T-cell (primary cell): ENCODE data around the gene NOVA1. TPM values are rescaled to one million over a fixed set of nuclear protein-coding genes. Genes with fewer than 3 reads are reported as not detected.

ENCODE experiments used
- ATAC-seq, 4 experiments: fragments of 200-7000 bp in 3 of 4; fragments of 150-1000 bp in 1 of 4; cut with Tn5 transposase; replicated peaks in 1 of 4; 1 replicate in 3 of 4; 2 replicates in 1 of 4; pipeline ENCODE4 v1.10.0; 2021; ENCODE audit warnings: moderate library complexity in 3 of 4, mild to moderate bottlenecking in 2 of 4, moderate number of reproducible peaks in 1 of 4
- CTCF ChIA-PET, 2 donors: fragments of 300-600 bp; sonication (Branson Sonifier 250); formaldehyde crosslinking; loops; one replicate each; lab custom pipeline; 2022; ENCODE audit warnings: antibody characterized with exemption in 2 of 2; lab: Charles Lee
- POLR2A ChIA-PET, 2 donors: fragments of 300-600 bp; sonication (Branson Sonifier 250); formaldehyde crosslinking; loops; one replicate each; lab custom pipeline; 2022; ENCODE audit warnings: antibody characterized with exemption in 2 of 2; lab: Charles Lee
- DNase-seq, 35 experiments: peaks; one replicate each; pipeline versions ENCODE4 v3.0.0 to v3.0.0-alpha.2; 2013 to 2023
- H3K27ac ChIP-seq: one replicate; pipeline ENCODE4 v1.5.1; 2013; ENCODE audit warnings: low read length
- H3K27me3 ChIP-seq, 2 experiments: replicated peaks in 1 of 2; 1 replicate in 1 of 2; 2 replicates in 1 of 2; pipeline versions ENCODE4 v1.6.1 to v1.7.0; 2013; ENCODE audit warnings: low read length in 1 of 2, mixed read lengths in 1 of 2; ENCODE audit not compliant: control insufficient read depth in 2 of 2, insufficient read depth in 2 of 2; ENCODE audit errors: extremely low read depth in 1 of 2
- H3K36me3 ChIP-seq, 2 donors: 1 replicate in 1 of 2; 2 replicates in 1 of 2; pipeline versions ENCODE4 v1.6.1 to v1.7.0; 2013; ENCODE audit warnings: low read length in 1 of 2; ENCODE audit not compliant: control insufficient read depth in 2 of 2, insufficient read depth in 1 of 2; ENCODE audit errors: extremely low read depth in 1 of 2
- H3K4me1 ChIP-seq, 2 experiments: 1 replicate in 1 of 2; 2 replicates in 1 of 2; pipeline versions ENCODE4 v1.6.1 to v1.7.0; 2013; ENCODE audit warnings: low read length in 2 of 2, mixed read lengths in 1 of 2; ENCODE audit not compliant: insufficient read depth in 2 of 2, control insufficient read depth in 1 of 2; ENCODE audit errors: extremely low read depth in 1 of 2
- H3K4me3 ChIP-seq, 2 donors: 1 replicate in 1 of 2; 2 replicates in 1 of 2; pipeline versions ENCODE4 v1.5.1 to v1.7.0; 2013; ENCODE audit warnings: mild to moderate bottlenecking in 2 of 2, low read length in 1 of 2, moderate library complexity in 1 of 2; ENCODE audit not compliant: control insufficient read depth in 1 of 2; ENCODE audit errors: extremely low read depth in 1 of 2
- H3K9me3 ChIP-seq: 2 replicates; pipeline ENCODE4 v1.7.0; 2013
- H3K27ac Mint-ChIP-seq, 2 donors: one replicate each; pipeline ENCODE4 v1.8.0; 2020 to 2021; ENCODE audit warnings: mild to moderate bottlenecking in 2 of 2, mixed read lengths in 2 of 2
- H3K27me3 Mint-ChIP-seq, 2 donors: one replicate each; pipeline ENCODE4 v1.8.0; 2021 to 2022; ENCODE audit warnings: mixed read lengths in 2 of 2
- H3K36me3 Mint-ChIP-seq: one replicate; pipeline ENCODE4 v1.8.0; 2021; ENCODE audit warnings: mixed read lengths
- H3K4me1 Mint-ChIP-seq, 3 donors: one replicate each; pipeline ENCODE4 v1.8.0; 2020 to 2022; ENCODE audit warnings: mixed read lengths in 3 of 3, mild to moderate bottlenecking in 1 of 3
- H3K4me3 Mint-ChIP-seq, 3 donors: one replicate each; pipeline ENCODE4 v1.8.0; 2020 to 2022; ENCODE audit warnings: mild to moderate bottlenecking in 3 of 3, mixed read lengths in 3 of 3, moderate library complexity in 3 of 3
- H3K9me3 Mint-ChIP-seq, 3 donors: one replicate each; pipeline ENCODE4 v1.8.0; 2020 to 2022; ENCODE audit warnings: mixed read lengths in 3 of 3
- WGBS: methylation state at CpG from one replicate; pipeline ENCODE4 v1.1.5; 2013; ENCODE audit warnings: missing lambda C conversion rate; ENCODE audit not compliant: insufficient coverage; 5-methylcytosine and 5-hydroxymethylcytosine counted together
- total RNA-seq, 35 experiments: library from RNA in 6 of 35; stranded (reverse) in 6 of 35; fragments of 120-200 nt in 1 of 35; gene quantifications; one replicate each; pipeline versions ENCODE4 v1.2.1 to v1.2.4 and lab custom pipeline; 2013 to 2026

The NOVA1 gene
- total RNA-seq, 5 donors from 2014 or later (not counting 1 experiment from before 2014, with no cell fraction given): 0.09 TPM; not detected in 4

GRCh38 chr14:26448181-26448855, 149.5 kb downstream of the NOVA1 start:
- Histone ChIP-seq H3K4me1 (no peaks in the 10 kb centered on the region), H3K9me3 (no peaks in the 10 kb centered on the region), H3K27ac (no peak overlapping the region), H3K27me3 (no peaks in the 10 kb centered on the region), H3K4me3 (no peak overlapping the region), H3K36me3 (no peaks in the 10 kb centered on the region)
- Mint-ChIP-seq H3K27ac (no peak overlapping the region), H3K9me3 (peaks cover 5 to 30% (median 6%) of the 10 kb centered on the region in 3 donors), H3K4me1 (no peaks in the 10 kb centered on the region), H3K4me3 (no peak overlapping the region), H3K27me3 (no peaks in the 10 kb centered on the region), H3K36me3 (no peaks in the 10 kb centered on the region)
- WGBS: 75% methylated on average over 4 of the region's 5 CpGs
- CTCF ChIA-PET: no interaction called here
- ATAC-seq (no peak), DNase-seq (no peak)
- POLR2A ChIA-PET: no interaction called here

- POLR2A ChIA-PET: interaction anchor here in 1 of 2 donors (0.7 kb wide), 1 partner anchor 9 kb away, joined by 6 read pairs; no protein-coding TSS in a partner anchor
- Mint-ChIP-seq H3K4me3 (no peak overlapping the region), H3K27ac (no peak overlapping the region), H3K36me3 (no peaks in the 10 kb centered on the region), H3K9me3 (peaks cover 5 to 28% (median 9%) of the 10 kb centered on the region in 3 donors), H3K4me1 (no peaks in the 10 kb centered on the region), H3K27me3 (no peaks in the 10 kb centered on the region)
- Histone ChIP-seq H3K4me1 (no peaks in the 10 kb centered on the region), H3K27me3 (no peaks in the 10 kb centered on the region), H3K36me3 (no peaks in the 10 kb centered on the region), H3K27ac (no peak overlapping the region), H3K9me3 (no peaks in the 10 kb centered on the region), H3K4me3 (no peak overlapping the region)
- WGBS: 60% methylated on average over 3 of the region's 3 CpGs
- no peak for ATAC-seq
- DNase-seq: no peak
- CTCF ChIA-PET: no interaction called here
Measured at GRCh38 chr14:26444822-26445221, 153.0 kb downstream of the NOVA1 start.

GRCh38 chr14:26443654-26444053, 154.2 kb downstream of the NOVA1 start:
- CTCF ChIA-PET: no interaction called here
- DNase-seq (no peak), ATAC-seq (no peak)
- Mint-ChIP-seq H3K27me3 (no peaks in the 10 kb centered on the region), H3K4me1 (no peaks in the 10 kb centered on the region), H3K4me3 (no peak overlapping the region), H3K36me3 (no peaks in the 10 kb centered on the region), H3K9me3 (peaks cover 5 to 28% (median 10%) of the 10 kb centered on the region in 3 donors), H3K27ac (no peak overlapping the region)
- Histone ChIP-seq H3K36me3 (no peaks in the 10 kb centered on the region), H3K4me3 (no peak overlapping the region), H3K27me3 (no peaks in the 10 kb centered on the region), H3K4me1 (no peaks in the 10 kb centered on the region), H3K27ac (no peak overlapping the region), H3K9me3 (no peaks in the 10 kb centered on the region)
- whole genome bisulfite sequencing: no CpG with 5 or more reads among the region's 2 CpGs
- POLR2A ChIA-PET: no interaction called here

- Histone ChIP-seq H3K4me1 (no peaks in the 10 kb centered on the region), H3K36me3 (no peaks in the 10 kb centered on the region), H3K4me3 (no peak overlapping the region), H3K27ac (no peak overlapping the region), H3K9me3 (no peaks in the 10 kb centered on the region), H3K27me3 (no peaks in the 10 kb centered on the region)
- CTCF ChIA-PET: no interaction called here
- Mint-ChIP-seq H3K27ac (no peak overlapping the region), H3K36me3 (no peaks in the 10 kb centered on the region), H3K9me3 (peaks cover 9 to 36% (median 11%) of the 10 kb centered on the region in 3 donors), H3K4me3 (no peak overlapping the region), H3K4me1 (no peaks in the 10 kb centered on the region), H3K27me3 (no peaks in the 10 kb centered on the region)
- no peak for DNase-seq
- POLR2A ChIA-PET: no interaction called here
- ATAC-seq: no peak
Measured at GRCh38 chr14:26429205-26429604, 168.6 kb downstream of the NOVA1 start.

GRCh38 chr14:26427097-26427496, 170.7 kb downstream of the NOVA1 start:
- H3K4me3 Mint-ChIP-seq: no peak overlapping the region
- CTCF ChIA-PET: no interaction called here
- Histone ChIP-seq H3K4me3 (no peak overlapping the region), H3K4me1 (no peaks in the 10 kb centered on the region), H3K27ac (no peak overlapping the region), H3K27me3 (no peaks in the 10 kb centered on the region), H3K9me3 (no peaks in the 10 kb centered on the region), H3K36me3 (no peaks in the 10 kb centered on the region)
- no peak for DNase-seq
- H3K27me3 Mint-ChIP-seq: no peaks in the 10 kb centered on the region
- no peak overlapping the region for H3K27ac Mint-ChIP-seq
- POLR2A ChIA-PET: no interaction called here
- H3K9me3 Mint-ChIP-seq: peaks cover 9 to 32% (median 13%) of the 10 kb centered on the region in 3 donors
- H3K4me1 Mint-ChIP-seq: no peaks in the 10 kb centered on the region
- no peaks in the 10 kb centered on the region for H3K36me3 Mint-ChIP-seq
- ATAC-seq: no peak
- WGBS: no CpG with 5 or more reads among the region's 5 CpGs

GRCh38 chr14:26424537-26424936, 173.3 kb downstream of the NOVA1 start:
- CTCF ChIA-PET: no interaction called here
- H3K36me3 Mint-ChIP-seq: no peaks in the 10 kb centered on the region
- no peak for ATAC-seq

More at GRCh38 chr14:26424537-26424936, 173.3 kb downstream of the NOVA1 start:
- Histone ChIP-seq H3K27ac (no peak overlapping the region), H3K4me3 (no peak overlapping the region), H3K36me3 (no peaks in the 10 kb centered on the region), H3K9me3 (no peaks in the 10 kb centered on the region), H3K4me1 (no peaks in the 10 kb centered on the region), H3K27me3 (no peaks in the 10 kb centered on the region)
- Mint-ChIP-seq H3K4me3 (no peak overlapping the region), H3K4me1 (no peaks in the 10 kb centered on the region), H3K27me3 (no peaks in the 10 kb centered on the region), H3K27ac (no peak overlapping the region), H3K9me3 (peaks cover 9 to 29% (median 22%) of the 10 kb centered on the region in 3 donors)
- DNase-seq: no peak
- POLR2A ChIA-PET: no interaction called here
- WGBS: 100% methylated on average over 1 of the region's 2 CpGs
